Measurements from ENCODE around the gene FZD8. TPM values are rescaled to one million over a fixed set of nuclear protein-coding genes. Genes with fewer than 3 reads are reported as not detected.

FZD8 gene
- total RNA-seq, 1 experiment from 2014 or later = 10.5 TPM

DNA sequence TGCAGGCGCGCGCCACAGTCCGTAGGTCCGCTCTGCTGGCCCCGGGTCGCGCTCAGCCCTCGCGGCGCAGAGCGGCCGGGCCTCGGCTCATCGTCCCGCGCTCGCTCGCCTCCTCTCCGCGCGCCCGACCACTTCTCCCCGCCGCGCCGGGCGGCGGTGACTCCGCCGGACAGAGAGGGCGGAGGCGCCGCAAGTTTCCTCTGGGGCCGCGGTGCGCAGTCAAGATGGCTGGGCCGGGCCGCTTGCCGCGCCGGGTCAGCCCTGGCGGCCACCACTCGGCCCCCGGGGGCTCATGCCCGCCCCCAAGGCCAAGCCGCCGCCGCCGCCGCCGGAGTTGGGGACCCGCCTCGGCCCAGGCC, 441 bp downstream of the FZD8 start:
- DNase-seq (ENCODE audit: low read depth) = peak; percentile 43

DNA sequence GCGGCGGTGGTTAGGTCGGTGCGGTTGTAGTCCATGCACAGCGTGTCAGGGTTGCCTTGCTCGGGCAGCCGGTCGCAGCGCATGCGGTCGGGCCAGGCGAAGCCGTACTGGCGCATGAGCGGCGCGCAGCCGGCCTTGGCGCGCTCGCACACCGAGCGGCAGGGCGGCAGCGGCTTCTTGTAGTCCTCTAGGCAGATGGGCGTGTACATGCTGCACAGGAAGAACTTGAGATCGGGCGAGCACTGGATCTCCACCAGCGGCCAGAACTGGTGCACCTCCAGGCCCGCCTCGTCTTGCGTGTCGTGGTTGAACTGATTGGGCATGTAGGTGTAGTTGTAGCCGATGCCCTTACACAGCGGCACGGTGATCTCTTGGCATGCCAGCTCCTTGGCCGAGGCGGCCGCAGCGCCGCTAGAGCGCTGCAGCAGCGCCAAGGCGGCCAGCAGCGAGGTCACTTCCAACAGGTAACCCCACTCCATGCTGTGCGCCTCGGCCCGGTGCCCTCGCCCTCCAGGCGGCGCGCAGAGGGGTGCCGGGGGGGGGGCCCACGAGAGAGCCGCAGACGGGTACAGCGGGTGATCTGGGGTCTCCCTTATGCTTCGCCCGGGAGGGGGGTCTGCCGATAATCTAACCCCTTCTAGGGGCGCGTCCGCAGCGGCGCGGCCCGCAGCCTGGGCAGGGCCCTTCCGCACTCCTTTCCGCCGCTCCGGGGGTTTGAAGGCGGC, 983 bp downstream of the FZD8 start:
- DNase-seq (ENCODE audit: low read depth) = peak; percentile 88

DNA sequence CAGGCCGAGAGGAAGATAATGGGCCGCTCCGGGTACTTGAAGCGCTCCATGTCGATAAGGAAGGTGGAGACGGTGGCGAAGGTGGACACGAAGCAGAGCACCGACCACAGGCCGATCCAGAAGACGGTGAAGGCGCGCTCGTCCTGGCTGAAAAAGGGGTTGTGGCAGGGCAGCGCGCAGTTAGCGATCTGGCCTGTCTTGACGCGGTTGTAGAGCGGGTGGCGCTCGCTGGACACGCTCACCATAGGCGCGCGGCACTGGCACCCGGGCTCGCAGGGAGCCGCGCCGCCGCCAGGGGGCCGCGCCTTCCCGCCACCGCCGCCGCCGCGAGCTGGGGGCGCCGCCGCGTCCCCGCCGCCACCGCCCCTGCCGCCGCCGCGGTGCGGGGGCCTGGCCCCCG, 1.6 kb downstream of the FZD8 start:
- DNase-seq (ENCODE audit: low read depth) = peak; percentile 79

DNA sequence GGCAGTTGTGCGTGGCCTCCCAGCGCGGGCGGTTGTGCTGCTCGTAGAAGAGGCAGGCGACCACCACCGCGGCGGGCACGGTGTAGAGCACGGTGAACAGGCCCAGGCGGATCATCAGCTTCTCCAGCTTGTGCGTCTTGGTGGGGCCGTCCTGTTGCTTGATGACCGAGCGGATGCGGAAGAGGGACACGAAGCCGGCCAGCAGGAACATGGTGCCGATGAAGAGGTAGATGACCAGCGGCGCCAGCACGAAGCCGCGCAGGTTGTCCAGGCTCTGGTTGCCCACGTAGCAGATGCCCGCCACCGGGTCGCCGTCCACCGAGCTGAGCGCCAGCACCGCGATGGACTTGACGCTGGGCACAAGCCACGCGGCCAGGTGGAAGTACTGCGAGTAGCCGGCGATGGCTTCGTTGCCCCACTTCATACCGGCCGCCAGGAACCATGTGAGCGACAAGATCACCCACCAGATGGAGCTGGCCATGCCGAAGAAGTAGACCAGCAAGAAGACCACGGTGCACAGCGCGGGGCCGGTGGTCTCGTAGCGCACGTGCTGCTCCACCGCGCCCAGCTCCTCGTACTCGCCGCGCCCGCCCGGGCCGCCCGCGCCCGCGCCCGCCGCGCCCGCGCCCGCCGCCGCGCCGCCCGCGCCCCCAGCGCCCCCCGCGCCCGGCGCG, 2.2 kb downstream of the FZD8 start:
- peak; percentile 17 for DNase-seq (ENCODE audit: low read depth)

DNA sequence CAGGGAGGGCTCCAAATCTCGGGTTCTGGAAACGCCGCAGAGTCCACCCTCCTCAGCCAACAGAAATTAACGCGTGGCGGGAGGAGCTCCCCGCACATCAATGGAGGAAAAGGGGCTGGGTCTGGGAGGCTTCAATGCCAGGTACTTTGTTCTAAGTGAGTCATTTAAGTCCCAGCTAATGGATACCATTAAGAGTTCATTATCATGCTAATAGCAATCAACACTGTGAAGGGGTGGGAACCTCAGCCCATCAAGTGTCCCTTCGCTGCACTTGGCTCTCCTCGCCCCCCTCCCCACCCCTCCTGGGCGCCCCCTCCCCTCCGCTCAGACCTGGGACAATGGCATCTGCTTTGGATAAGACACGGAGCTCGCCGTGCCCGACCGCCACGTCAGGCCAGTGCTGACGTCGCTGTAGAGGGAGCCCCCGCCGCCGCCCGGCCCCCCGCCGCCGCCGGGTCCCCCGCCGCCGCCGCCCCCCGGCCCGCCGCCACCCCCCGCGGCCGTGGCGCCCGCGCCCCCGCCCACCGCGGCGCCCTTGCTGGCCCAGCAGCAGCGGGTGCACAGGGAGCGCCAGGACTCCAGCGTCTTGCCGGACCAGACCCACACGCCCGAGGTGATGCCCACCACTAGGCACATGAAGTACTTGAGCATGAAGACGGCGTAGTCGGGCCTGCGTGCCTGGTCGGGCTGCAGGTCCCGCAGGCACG, 2.9 kb downstream of the FZD8 start:
- DNase-seq (ENCODE audit: low read depth) = no peak

DNA sequence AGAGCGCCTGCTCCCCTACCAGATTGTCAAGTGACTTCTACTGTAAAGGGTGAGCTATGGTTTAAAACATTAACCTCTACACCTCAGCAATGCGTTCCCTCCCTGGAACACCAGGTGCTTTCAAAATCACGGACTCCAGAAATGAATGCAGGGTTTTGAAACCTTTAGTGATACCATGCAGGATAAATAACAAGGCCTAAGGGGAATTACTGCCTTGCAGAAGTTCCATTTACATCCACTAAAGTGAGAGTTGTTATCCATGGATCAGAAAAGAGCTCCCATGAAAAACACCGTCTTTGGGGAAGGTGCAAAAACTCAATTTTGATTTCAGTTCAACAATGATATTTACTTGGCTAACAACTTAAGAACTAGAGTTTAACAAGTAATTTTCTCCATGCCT, 4.0 kb downstream of the FZD8 start:
- DNase-seq (ENCODE audit: low read depth) = no peak

DNA sequence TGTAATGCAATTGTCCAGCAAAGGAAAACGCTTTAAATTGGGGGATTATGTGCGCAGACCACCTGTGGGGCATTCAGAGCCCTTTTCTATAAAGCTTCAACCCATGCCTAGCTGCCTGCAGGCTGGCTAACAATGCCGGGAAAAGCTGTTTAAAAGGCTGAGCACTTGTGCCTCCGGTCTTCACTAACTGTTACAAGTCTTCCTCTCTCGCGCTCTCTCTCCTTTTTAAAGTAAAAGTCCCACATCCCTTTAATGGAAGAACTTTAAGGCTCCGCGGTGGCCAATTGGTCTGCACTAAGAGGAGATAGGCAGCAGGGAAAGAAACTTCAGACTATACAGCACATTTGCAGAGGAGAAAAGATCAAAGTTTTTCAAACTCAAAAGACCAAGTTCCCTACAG, 4.6 kb downstream of the FZD8 start:
- DNase-seq (ENCODE audit: low read depth) = no peak

DNA sequence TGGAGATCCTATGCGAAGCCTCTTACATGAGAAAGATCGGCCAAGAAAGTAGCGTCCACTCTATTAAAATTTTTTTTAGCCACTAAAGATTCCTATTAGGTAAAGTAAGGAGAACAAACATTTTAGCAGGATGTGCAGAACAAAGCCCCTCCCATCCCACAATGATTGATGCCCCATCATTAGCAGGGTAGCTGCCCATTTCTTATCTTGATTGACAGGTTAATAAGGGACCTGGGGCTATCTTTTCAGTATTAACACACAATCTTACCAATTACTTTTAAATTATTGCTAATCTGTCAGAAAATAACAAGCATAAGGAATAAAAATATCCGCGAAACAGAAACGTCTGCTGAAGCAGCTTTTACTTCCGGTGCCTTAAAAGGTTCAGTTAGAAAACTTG, 5.1 kb downstream of the FZD8 start:
- no peak for DNase-seq (ENCODE audit: low read depth)

DNA sequence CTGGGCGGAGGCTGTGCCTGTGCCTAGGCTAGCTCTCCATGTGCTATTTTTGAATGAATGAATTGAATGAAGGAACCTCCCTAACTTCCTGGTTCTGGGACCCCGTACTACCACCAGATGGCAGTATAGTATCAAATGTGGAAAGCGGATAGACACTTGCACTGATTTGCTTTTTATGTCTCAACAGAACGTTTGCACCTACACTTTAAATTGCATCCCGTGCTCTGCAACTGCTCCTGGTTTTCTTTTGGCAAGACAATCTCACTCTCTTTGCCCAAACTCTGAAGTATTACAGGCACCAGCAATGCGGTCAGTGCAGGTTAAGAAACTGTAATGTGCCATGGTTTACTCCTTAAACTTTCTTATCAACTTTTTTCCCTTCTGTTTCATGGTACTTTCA, 6.5 kb downstream of the FZD8 start:
- DNase-seq (ENCODE audit: low read depth) = peak; percentile 48

DNA sequence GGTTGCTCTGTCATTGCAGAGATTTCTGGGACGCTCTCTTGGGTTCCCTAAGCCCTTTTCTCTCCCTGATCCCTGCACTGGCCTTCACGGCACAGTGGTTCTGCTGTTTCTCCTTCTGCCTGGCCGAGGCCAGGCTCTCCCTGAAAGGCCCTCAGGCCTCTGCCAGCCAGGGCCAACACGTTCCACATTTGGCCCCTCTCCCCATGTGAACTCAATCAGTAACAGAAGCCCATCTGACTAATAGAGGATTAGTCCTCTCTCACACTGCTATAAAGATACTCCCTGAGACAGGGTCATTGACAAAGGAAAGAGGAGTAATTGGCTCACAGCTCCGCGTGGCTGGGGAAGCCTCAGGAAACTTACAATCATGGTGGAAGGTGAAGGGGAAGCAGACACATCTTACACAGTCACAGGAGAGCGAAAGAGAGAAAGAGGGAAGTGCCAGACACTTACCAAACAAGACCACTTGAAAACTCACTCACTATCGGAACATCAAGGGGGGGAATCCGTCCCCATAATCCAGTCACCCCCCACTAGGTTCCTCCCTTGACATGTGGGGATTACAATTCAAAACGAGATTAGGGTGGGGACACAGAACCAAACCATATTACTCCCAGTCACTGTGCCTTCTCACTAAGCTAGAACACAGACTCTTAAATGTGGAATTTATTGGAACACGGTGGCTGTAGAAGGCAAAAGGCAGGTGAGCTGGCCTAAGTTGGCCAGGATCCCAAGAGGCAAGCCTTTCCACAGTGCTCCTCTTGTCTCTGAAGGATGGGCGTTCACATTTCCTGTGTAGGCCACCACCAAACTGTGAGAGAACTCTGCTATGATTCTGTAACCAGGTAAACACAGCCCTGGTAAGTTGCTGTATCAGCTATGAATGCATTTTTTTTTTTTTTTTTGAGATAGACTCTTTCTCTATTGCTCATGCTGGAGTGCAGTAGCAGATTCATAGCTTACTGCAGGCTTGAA, 8.8 kb downstream of the FZD8 start:
- no peak for DNase-seq (ENCODE audit: low read depth)

DNA sequence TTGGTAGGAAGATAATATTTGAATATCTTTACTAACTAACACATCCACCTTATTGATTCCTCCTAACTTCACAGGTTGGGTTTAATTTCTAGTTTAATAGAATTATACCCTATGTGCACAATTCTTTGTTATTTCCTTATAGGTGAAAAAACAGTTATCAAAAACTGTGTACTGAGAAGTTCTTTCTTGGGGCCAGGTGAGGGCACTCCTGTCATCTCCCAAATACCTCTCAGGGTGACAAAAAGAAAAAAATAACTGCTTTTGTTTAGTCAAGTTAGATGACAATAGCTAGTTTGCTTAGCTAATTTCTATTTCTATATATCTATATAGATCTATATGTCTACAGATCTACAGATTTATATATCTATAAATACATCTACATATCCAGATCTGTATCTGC, 10.1 kb downstream of the FZD8 start:
- no peak for DNase-seq (ENCODE audit: low read depth)

DNA sequence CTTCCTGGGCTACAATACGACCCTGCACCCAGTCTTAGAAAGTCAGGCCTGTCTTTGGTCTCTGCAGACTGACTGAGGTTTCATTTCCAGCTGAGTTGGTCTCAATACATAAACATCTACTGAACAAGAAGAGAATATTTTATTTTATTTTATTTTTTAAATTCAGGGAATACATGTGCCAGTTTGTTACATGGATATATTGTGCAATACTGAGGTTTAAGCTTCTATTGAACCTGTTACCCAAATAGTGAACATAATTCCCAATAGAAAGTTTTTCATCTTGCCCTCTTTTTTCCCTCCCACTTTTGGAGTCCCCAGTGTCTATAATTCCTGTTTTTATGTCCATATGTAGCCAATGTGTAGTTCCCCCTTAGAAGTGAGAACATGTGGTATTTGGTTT, 10.7 kb downstream of the FZD8 start:
- DNase-seq (ENCODE audit: low read depth) = no peak

DNA sequence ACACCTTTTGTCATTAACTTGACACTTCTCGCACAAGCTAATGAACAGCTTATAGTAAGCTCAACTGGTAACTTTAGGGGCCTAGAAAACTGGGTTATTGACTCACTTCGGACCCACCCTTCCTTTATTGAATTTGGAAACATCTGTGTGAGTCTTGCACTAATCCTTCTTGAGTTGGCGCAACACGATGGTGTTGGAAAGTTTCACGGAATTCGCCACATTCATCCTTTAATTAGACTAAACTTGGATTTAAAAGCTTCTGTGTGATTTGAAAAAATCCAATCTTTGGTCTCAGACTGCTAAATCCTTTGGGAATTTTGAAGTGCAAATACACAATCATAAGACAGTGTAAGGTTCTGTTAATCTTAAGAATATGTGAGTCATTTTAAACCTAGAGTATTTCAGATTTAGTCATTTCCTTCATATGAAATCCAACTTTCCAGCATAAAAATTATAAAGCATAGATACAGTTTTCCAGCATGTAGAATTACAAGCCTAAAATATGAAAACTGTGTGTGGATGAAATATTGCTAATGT, 15.1 kb downstream of the FZD8 start:
- DNase-seq (ENCODE audit: low read depth) = no peak

DNA sequence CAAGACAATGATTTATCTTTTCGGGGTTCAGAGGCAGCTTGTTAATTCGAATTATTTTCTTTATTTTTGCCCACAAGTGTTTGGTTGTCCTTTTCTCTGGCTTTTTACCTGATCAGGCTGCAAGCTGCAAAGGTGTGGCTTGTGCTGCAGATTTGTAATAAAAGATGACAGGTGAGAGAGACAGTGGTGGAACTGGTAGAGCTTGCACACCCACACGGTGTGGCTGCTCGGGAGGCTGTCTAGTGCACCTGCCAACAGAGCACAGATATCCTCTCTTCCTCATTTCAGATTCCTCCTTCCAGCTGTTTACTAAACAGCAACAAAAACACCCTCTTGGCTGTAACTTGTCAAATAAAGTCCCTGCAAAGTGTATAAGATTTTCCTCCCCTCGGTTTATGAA, 27.8 kb downstream of the FZD8 start:
- DNase-seq (ENCODE audit: low read depth) = no peak

DNA sequence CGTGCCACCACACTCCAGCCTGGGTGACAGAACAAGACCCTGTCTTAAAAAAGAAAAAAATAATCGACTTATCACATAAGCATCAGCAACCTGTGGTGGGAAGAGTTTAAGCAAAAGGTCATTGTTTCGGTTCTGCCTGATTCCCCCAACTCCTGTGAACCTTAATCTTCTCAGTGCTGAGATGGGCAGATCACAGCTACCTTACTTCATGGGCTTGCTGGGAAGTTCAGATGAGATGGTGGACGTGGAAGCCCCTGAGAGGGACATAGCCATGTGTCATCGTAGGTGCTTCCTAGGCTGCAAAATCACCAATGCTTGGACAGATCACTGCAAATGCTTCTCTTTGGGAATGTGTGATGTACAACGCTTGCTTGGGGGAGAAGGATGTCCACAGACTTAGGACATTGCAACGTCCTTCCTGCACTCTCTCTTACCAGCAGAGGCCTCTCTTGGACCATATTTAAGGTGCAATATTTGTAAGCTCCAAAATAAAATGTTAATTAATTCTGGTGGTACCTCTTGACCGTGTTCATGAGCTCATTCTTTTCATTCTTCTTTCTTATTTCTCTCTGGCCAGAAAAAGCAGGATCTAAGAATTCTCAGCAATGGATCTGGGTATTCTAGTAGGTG, 28.4 kb downstream of the FZD8 start:
- peak; percentile 20 for DNase-seq (ENCODE audit: low read depth)

DNA sequence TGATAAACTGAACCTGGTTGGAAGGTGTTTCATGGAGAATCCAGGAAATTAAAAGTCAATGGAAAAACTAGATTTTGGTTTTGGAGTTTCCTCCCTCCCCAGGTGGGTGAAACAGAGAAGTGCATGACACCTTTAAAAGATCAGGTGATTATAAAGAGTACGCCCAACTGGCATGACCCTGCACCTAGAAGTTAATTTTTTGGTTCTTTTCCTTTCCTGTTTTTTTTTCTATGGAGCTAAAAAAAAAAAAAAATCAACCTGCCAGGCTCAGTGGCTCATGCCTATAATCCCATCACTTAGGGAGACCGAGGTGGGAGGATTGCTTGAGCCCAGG, 29.0 kb downstream of the FZD8 start:
- no peak for DNase-seq (ENCODE audit: low read depth)

DNA sequence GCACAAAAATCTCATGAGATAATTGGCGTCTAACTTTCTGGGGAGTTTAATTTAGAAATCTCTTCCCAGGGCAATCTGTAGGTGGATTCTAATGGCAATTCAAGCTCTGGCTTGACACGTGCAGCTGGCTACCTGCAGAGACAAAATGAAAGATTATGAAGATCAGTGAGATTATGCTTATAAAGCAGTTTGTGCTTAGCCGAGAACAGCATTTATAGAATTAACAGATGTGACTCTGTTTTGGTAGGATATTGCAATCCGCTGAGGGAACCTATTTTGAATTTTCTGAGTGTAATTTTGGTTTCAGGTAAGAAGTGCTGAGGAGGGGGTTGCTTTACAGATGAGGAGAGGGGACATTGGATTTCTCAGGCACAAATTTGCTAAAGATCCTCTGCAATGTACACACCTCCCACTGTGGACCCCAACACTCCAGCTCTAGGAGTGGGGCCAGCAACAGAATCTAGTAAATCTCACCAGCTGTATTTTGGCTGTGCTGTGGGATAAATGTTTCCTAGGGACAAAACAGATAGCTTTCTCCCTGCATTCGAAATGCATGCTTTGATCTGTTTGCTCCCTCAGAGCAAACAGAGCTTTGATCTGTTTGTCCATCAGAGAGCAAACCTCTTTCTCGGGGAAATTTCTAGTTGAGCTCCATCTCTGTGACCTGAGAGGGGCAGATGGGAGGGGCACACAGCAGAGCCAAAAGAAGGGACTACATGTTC, 29.6 kb downstream of the FZD8 start:
- no peak for DNase-seq (ENCODE audit: low read depth)

DNA sequence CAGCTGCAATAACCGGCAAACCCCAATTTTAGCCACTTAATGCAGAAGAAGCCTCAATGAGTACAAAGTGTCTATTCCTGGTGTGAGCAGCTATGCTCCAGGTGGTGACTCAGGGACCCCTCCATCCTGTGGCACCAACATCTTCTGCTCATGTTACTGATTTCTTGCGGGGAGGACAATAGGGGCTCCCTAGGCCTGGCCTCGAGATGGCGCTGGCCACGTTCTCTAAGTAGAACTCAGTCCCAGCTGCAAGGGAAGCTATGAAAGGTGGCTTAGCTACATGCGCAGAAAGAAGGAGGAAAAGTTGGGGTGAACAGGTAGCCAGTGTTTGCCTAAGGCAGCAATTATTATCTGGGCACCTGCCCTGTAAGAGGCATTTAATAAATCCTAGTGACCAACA, 30.3 kb downstream of the FZD8 start:
- no peak for DNase-seq (ENCODE audit: low read depth)

DNA sequence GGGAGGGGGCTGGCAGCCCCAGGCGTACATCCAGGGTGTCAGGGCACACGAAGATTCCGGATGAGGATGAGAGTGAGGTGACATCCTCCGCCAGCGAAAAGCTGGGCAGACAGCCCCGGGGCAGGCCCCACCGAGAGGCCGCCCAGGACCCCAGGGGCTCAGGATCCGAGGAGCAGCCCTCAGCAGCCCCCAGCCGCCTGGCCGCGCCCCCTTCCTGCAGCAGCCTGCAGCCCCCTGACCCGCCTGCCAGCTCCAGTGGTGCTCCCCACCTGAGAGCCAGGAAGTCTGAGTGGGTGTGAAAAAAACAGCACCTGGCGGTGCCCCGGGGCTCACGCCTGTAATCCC, 33.8 kb downstream of the FZD8 start:
- DNase-seq (ENCODE audit: low read depth) = no peak

DNA sequence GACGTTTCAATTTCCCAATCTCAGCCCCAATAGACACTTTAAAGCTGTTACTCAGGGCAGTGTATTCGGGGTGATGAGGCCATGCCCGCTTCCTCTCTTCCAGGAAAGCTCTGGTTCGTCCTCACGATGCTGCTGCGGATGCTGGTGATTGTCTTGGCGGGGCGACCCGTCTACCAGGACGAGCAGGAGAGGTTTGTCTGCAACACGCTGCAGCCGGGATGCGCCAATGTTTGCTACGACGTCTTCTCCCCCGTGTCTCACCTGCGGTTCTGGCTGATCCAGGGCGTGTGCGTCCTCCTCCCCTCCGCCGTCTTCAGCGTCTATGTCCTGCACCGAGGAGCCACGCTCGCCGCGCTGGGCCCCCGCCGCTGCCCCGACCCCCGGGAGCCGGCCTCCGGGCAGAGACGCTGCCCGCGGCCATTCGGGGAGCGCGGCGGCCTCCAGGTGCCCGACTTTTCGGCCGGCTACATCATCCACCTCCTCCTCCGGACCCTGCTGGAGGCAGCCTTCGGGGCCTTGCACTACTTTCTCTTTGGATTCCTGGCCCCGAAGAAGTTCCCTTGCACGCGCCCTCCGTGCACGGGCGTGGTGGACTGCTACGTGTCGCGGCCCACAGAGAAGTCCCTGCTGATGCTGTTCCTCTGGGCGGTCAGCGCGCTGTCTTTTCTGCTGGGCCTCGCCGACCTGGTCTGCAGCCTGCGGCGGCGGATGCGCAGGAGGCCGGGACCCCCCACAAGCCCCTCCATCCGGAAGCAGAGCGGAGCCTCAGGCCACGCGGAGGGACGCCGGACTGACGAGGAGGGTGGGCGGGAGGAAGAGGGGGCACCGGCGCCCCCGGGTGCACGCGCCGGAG, 34.4 kb downstream of the FZD8 start:
- no peak for DNase-seq (ENCODE audit: low read depth)
